Activated T-helper 17 cell treated with anti-CD3 and anti-CD28 coated beads, Interleukin-2, amount 50 U/mL, for 72 hours (primary cell): ENCODE results near the gene TMEM45A. TPM values are rescaled to one million over a fixed set of nuclear protein-coding genes. Genes with fewer than 3 reads are reported as not detected.
"Not testable (repeated sequence)": the region's sequence is repeated elsewhere in the genome, so short reads cannot be mapped to it uniquely, and the experiment has no call there.

Experiments used
- ATAC-seq: fragments of 150-1000 bp; cut with Tn5 transposase; replicated peaks from 2 replicates; pipeline ENCODE4 v1.10.0; 2021; ENCODE audit warnings: mild to moderate bottlenecking, moderate library complexity
- H3K27ac Mint-ChIP-seq: one replicate; pipeline ENCODE4 v1.8.0; 2022; ENCODE audit warnings: mixed read lengths
- H3K27me3 Mint-ChIP-seq: one replicate; pipeline ENCODE4 v1.8.0; 2022; ENCODE audit warnings: mixed read lengths
- H3K36me3 Mint-ChIP-seq: one replicate; pipeline ENCODE4 v1.8.0; 2022; ENCODE audit warnings: low read depth, mild to moderate bottlenecking, mixed read lengths
- H3K4me1 Mint-ChIP-seq: one replicate; pipeline ENCODE4 v1.8.0; 2022; ENCODE audit warnings: mixed read lengths
- H3K4me3 Mint-ChIP-seq: one replicate; pipeline ENCODE4 v1.8.0; 2022; ENCODE audit warnings: mild to moderate bottlenecking, mixed read lengths
- H3K9me3 Mint-ChIP-seq: one replicate; pipeline ENCODE4 v1.8.0; 2022; ENCODE audit warnings: mixed read lengths
- total RNA-seq, 2 donors: library from RNA; stranded (reverse); gene quantifications; one replicate each; pipeline ENCODE4 v1.2.3, GENCODE V29; 2022

TMEM45A gene
- total RNA-seq, 2 donors from 2014 or later, result 2.4 to 26.0 TPM

- H3K27ac Mint-ChIP-seq, result no peak overlapping the region
- no peaks in the 10 kb centered on the region for H3K9me3 Mint-ChIP-seq
Observed at GRCh38 chr3:100562224-100562857, 69.9 kb downstream of the TMEM45A start.

GRCh38 chr3:100563228-100563627 is 70.8 kb downstream of the TMEM45A start:
- H3K36me3 Mint-ChIP-seq, result no peaks in the 10 kb centered on the region
- no peak overlapping the region for H3K4me3 Mint-ChIP-seq
- no peaks in the 10 kb centered on the region for H3K9me3 Mint-ChIP-seq
- H3K27me3 Mint-ChIP-seq, result no peaks in the 10 kb centered on the region
- H3K27ac Mint-ChIP-seq, result no peak overlapping the region
- ATAC-seq, result no peak
- peaks cover 4% of the 10 kb centered on the region for H3K4me1 Mint-ChIP-seq

More at GRCh38 chr3:100562224-100562857, 69.9 kb downstream of the TMEM45A start:
- no peaks in the 10 kb centered on the region for H3K27me3 Mint-ChIP-seq
- H3K36me3 Mint-ChIP-seq, result no peaks in the 10 kb centered on the region
- peaks cover 4% of the 10 kb centered on the region for H3K4me1 Mint-ChIP-seq
- no peak for ATAC-seq
- H3K4me3 Mint-ChIP-seq, result no peak overlapping the region

- no peak for ATAC-seq
- Mint-ChIP-seq H3K4me3 (no peak overlapping the region), H3K27me3 (no peaks in the 10 kb centered on the region), H3K36me3 (no peaks in the 10 kb centered on the region), H3K9me3 (no peaks in the 10 kb centered on the region), H3K4me1 (peaks cover 4% of the 10 kb centered on the region), H3K27ac (no peak overlapping the region)
Observed at GRCh38 chr3:100563652-100564211, 71.3 kb downstream of the TMEM45A start.

- Mint-ChIP-seq H3K4me3 (no peak overlapping the region), H3K27me3 (no peaks in the 10 kb centered on the region), H3K9me3 (no peaks in the 10 kb centered on the region), H3K27ac (no peak overlapping the region), H3K36me3 (no peaks in the 10 kb centered on the region), H3K4me1 (no peaks in the 10 kb centered on the region)
- no peak for ATAC-seq
Observed at GRCh38 chr3:100570811-100571210, 78.4 kb downstream of the TMEM45A start.

GRCh38 chr3:100574536-100574935 is 82.1 kb downstream of the TMEM45A start:
- ATAC-seq, result no peak
- no peak overlapping the region for H3K4me3 Mint-ChIP-seq
- peaks cover 2% of the 10 kb centered on the region for H3K27me3 Mint-ChIP-seq
- H3K4me1 Mint-ChIP-seq, result no peaks in the 10 kb centered on the region
- H3K9me3 Mint-ChIP-seq, result no peaks in the 10 kb centered on the region
- H3K27ac Mint-ChIP-seq, result no peak overlapping the region
- H3K36me3 Mint-ChIP-seq, result no peaks in the 10 kb centered on the region

GRCh38 chr3:100575704-100576103 is 83.3 kb downstream of the TMEM45A start:
- no peak for ATAC-seq
- Mint-ChIP-seq H3K4me3 (no peak overlapping the region), H3K36me3 (no peaks in the 10 kb centered on the region), H3K9me3 (no peaks in the 10 kb centered on the region), H3K4me1 (no peaks in the 10 kb centered on the region), H3K27ac (no peak overlapping the region), H3K27me3 (peaks cover 8% of the 10 kb centered on the region)

GRCh38 chr3:100577382-100578008 is 85.1 kb downstream of the TMEM45A start:
- Mint-ChIP-seq H3K27ac (no peak overlapping the region), H3K27me3 (peaks cover 8% of the 10 kb centered on the region), H3K4me3 (no peak overlapping the region), H3K36me3 (no peaks in the 10 kb centered on the region), H3K9me3 (no peaks in the 10 kb centered on the region), H3K4me1 (no peaks in the 10 kb centered on the region)
- no peak for ATAC-seq

- Mint-ChIP-seq H3K4me1 (no peaks in the 10 kb centered on the region), H3K27ac (no peak overlapping the region), H3K9me3 (no peaks in the 10 kb centered on the region), H3K27me3 (peaks cover 8% of the 10 kb centered on the region), H3K4me3 (no peak overlapping the region), H3K36me3 (no peaks in the 10 kb centered on the region)
- ATAC-seq, result no peak
Observed at GRCh38 chr3:100578646-100579045, 86.2 kb downstream of the TMEM45A start.

- H3K9me3 Mint-ChIP-seq, result no peaks in the 10 kb centered on the region
- no peak for ATAC-seq
- H3K27me3 Mint-ChIP-seq, result peaks cover 8% of the 10 kb centered on the region
- no peaks in the 10 kb centered on the region for H3K4me1 Mint-ChIP-seq
- H3K36me3 Mint-ChIP-seq, result no peaks in the 10 kb centered on the region
- H3K4me3 Mint-ChIP-seq, result no peak overlapping the region
- H3K27ac Mint-ChIP-seq, result no peak overlapping the region
Observed at GRCh38 chr3:100580147-100580546, 87.7 kb downstream of the TMEM45A start.

- peaks cover 8% of the 10 kb centered on the region for H3K27me3 Mint-ChIP-seq
- no peaks in the 10 kb centered on the region for H3K9me3 Mint-ChIP-seq
- no peaks in the 10 kb centered on the region for H3K36me3 Mint-ChIP-seq
- no peak overlapping the region for H3K4me3 Mint-ChIP-seq
- no peak for ATAC-seq
- no peak overlapping the region for H3K27ac Mint-ChIP-seq
- H3K4me1 Mint-ChIP-seq, result no peaks in the 10 kb centered on the region
Observed at GRCh38 chr3:100581650-100582049, 89.2 kb downstream of the TMEM45A start.

- not testable (repeated sequence) for H3K9me3 Mint-ChIP-seq, H3K4me3 Mint-ChIP-seq, ATAC-seq, H3K27me3 Mint-ChIP-seq, H3K27ac Mint-ChIP-seq, H3K36me3 Mint-ChIP-seq, H3K4me1 Mint-ChIP-seq
Observed at GRCh38 chr3:100582157-100582556, 89.7 kb downstream of the TMEM45A start.

- Mint-ChIP-seq H3K27me3 (peaks cover 8% of the 10 kb centered on the region), H3K27ac (no peak overlapping the region), H3K4me1 (no peaks in the 10 kb centered on the region), H3K9me3 (no peaks in the 10 kb centered on the region), H3K36me3 (no peaks in the 10 kb centered on the region), H3K4me3 (no peak overlapping the region)
- ATAC-seq, result no peak
Observed at GRCh38 chr3:100584101-100584660, 91.8 kb downstream of the TMEM45A start.

- no peaks in the 10 kb centered on the region for H3K27me3 Mint-ChIP-seq
- H3K9me3 Mint-ChIP-seq, result no peaks in the 10 kb centered on the region
- peaks cover 4% of the 10 kb centered on the region for H3K4me1 Mint-ChIP-seq
- H3K36me3 Mint-ChIP-seq, result no peaks in the 10 kb centered on the region
- H3K4me3 Mint-ChIP-seq, result no peak overlapping the region
- no peak for ATAC-seq
- H3K27ac Mint-ChIP-seq, result no peak overlapping the region
Observed at GRCh38 chr3:100586832-100587231, 94.4 kb downstream of the TMEM45A start.

GRCh38 chr3:100588251-100588650 is 95.8 kb downstream of the TMEM45A start:
- H3K4me3 Mint-ChIP-seq, result no peak overlapping the region
- peaks cover 4% of the 10 kb centered on the region for H3K4me1 Mint-ChIP-seq
- H3K9me3 Mint-ChIP-seq, result no peaks in the 10 kb centered on the region
- no peaks in the 10 kb centered on the region for H3K36me3 Mint-ChIP-seq
- no peak for ATAC-seq
- no peak overlapping the region for H3K27ac Mint-ChIP-seq
- H3K27me3 Mint-ChIP-seq, result no peaks in the 10 kb centered on the region
